ENCODE data around the gene VASH2.

DNA sequence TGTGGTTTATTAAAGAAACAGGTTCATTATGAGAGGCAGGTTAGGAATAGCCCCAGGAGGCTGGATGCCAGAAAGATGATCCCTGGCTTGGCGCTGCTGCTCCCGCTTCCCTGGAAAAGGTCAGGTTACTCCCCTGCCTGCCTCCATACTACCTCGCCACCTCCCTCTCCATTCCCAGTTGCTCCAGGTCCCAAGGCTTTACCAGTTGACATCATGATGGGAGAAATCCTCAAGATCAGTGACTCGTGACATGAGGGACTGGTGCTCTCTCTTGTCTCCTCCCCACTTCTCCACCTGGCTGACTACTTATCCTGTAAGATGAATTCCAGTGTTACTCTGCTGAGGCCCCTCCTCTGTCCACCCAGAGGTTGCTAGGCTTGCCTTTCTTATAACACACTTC lies 19.7 kb downstream of the VASH2 start:
- no peak for TF ChIP-seq SMC3 (conservative IDR thresholded peaks at IDR 0.05; ENCODE audit: poor library complexity)
- no peak for TF ChIP-seq RAD21 (conservative IDR thresholded peaks at IDR 0.05)
- TF ChIP-seq EZH2 (IDR thresholded peaks at IDR 0.05; ENCODE audit: borderline replicate concordance, insufficient read depth, low read length, poor library complexity, severe bottlenecking) = no peak
- TF ChIP-seq, protein P1, sequence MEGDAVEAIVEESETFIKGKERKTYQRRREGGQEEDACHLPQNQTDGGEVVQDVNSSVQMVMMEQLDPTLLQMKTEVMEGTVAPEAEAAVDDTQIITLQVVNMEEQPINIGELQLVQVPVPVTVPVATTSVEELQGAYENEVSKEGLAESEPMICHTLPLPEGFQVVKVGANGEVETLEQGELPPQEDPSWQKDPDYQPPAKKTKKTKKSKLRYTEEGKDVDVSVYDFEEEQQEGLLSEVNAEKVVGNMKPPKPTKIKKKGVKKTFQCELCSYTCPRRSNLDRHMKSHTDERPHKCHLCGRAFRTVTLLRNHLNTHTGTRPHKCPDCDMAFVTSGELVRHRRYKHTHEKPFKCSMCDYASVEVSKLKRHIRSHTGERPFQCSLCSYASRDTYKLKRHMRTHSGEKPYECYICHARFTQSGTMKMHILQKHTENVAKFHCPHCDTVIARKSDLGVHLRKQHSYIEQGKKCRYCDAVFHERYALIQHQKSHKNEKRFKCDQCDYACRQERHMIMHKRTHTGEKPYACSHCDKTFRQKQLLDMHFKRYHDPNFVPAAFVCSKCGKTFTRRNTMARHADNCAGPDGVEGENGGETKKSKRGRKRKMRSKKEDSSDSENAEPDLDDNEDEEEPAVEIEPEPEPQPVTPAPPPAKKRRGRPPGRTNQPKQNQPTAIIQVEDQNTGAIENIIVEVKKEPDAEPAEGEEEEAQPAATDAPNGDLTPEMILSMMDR (IDR thresholded peaks at IDR 0.05; ENCODE audit: poor library complexity, severe bottlenecking) = no peak
- TF ChIP-seq TAF1 (IDR thresholded peaks at IDR 0.05; ENCODE audit: low read depth) = no peak
- no peak for TF ChIP-seq EP300 (conservative IDR thresholded peaks at IDR 0.05; ENCODE audit: poor library complexity, severe bottlenecking)
- no peak for TF ChIP-seq POLR2AphosphoS5 (IDR thresholded peaks at IDR 0.05)
